Central memory CD4-positive, alpha-beta T cell (primary cell): ENCODE data around the gene SGMS2.
"Not testable (repeated sequence)": the region's sequence is repeated elsewhere in the genome, so short reads cannot be mapped to it uniquely, and the experiment has no call there.

ENCODE experiments used
- DNase-seq: peaks from one replicate; pipeline ENCODE4 v3.0.0; 2022

The SGMS2 gene

DNA sequence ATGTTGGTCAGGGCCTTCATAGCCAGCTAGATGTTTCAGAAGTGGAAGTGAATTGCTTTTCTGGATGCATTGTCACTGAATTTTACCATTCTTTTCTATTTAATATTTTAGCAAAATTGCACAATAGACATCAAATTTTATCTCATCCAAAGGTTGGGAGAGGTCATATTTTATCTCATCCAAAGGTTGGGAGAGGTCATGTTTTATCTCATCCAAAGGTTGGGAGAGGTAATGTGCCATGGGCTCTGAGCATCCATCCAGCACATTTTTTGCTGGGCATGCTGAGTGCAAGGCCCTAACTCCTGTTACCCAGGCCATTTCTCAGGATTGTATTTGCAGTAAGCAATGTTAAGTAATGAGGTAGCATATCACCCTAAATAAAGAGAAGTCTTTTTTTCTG is 91.9 kb downstream of the SGMS2 start:
- DNase-seq, result no peak

- no peak for DNase-seq
These were observed 92.8 kb downstream of the SGMS2 start for GRCh38 chr4:107917500-107917899.

- no peak for DNase-seq
These were observed 98.0 kb downstream of the SGMS2 start for GRCh38 chr4:107922486-107923473.

- DNase-seq, result not testable (repeated sequence)
These were observed 101.0 kb downstream of the SGMS2 start for GRCh38 chr4:107925713-107926112.

DNA sequence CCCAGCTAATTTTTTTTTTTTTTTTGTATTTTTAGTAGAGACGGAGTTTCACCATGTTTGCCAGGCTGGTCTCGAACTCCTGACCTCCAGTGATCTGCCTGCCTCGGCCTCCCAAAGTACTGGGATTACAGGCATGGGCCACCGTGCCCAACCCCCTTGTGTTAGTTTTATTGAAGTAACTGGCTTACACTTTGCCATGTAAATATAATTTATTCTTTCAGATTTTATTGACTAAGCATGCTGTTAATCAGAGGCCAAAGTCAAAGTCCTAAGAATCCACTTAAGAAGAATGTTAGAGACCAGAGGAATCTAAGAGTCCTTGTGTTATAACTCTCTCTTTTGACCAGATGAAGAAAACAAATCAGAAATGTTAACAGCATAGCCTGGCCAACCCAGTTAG is 102.1 kb downstream of the SGMS2 start:
- not testable (repeated sequence) for DNase-seq

DNA sequence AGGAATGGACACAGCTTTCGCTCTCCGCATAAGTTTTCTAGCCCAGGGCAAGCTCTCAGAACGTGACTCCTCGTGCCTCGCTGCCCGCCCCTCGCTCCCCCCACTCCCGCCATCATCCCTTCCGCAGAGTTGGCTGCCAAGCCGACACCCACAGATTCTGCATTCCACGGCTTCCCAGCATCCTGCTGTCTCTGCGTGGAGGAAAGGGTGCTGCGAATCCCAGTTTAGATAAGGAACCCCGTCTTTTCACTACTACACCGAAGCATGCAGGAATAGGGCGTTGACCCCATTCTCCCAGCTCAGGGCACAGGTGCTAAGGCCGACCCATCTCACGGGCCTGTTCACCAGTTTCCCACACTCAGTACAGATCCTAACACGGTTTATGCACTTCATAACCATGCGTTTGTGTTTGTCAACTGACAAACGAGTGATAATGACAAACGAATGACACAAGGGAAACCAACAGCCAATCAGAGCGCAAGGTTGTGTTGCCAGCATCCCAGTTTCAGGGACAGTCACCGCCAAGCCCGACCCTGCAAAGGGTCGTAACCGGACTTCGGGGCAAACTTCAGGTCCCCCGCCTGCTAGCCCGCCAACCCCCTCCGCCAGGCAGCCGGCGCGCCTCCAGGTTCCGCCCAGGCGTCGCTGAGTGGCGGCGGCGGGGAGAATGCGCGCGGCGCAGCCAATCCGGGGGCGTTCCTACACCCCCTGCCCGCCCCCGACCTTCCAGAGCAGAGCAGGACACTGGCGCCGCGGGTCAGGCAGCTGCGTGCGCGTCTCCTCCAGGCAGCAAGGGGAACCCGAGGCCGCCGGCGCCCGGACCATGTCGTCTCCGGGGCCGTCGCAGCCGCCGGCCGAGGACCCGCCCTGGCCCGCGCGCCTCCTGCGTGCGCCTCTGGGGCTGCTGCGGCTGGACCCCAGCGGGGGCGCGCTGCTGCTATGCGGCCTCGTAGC is 106.4 kb downstream of the SGMS2 start, which contains the start of gene CYP2U1:
TSS of gene CYP2U1 (plus strand) at position 729 of the 954 bp plus-strand sequence. CDS start at position 824, 95 bp downstream.
- DNase-seq, result peak; percentile 79

- DNase-seq, result no peak
These were observed 107.1 kb downstream of the SGMS2 start for GRCh38 chr4:107931775-107932321.

DNA sequence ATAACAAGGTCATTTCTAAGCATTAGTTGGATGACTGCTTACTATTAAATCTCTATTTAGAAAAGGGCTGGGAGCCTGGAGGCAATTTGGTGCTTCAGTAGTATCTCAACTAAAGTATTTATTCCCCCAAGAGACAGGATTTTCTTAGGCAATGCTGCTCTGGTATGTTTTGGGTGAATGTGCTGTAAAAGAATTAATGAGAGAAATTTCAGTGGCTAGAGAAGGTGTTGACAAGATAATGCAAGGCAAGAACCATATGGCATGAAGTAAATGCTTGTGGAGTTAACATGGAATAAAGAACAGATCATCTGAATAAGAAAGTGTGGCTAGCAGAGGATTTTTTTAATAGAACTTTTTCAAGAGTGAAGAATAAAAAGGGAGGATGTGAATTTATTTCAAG is 110.5 kb downstream of the SGMS2 start:
- no peak for DNase-seq

- DNase-seq, result no peak
These were observed 112.3 kb downstream of the SGMS2 start for GRCh38 chr4:107937040-107937439.

- DNase-seq, result no peak
These were observed 114.6 kb downstream of the SGMS2 start for GRCh38 chr4:107939307-107939706.

DNA sequence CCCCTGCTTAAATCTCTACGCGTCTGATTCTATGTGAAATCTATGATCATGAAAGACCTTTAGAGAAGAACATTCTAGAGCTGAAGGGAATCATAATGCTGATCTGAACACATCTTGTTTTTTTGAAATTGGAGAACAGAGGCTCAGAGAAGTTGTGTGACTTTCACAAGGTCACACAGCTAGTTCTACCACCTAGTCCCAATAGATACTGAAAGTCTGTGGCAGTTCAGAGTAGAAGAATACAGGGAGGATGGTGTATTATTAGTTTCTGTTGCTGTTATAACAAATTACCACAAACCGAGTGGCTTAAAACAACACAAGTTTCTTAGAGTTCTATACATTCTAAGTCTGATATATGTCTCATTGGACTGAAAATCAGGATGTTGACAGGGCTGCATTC is 121.1 kb downstream of the SGMS2 start:
- no peak for DNase-seq

- DNase-seq, result no peak
These were observed 126.2 kb downstream of the SGMS2 start for GRCh38 chr4:107950746-107951540.

GRCh38 chr4:107951551-107951950 is 126.8 kb downstream of the SGMS2 start:
- DNase-seq, result no peak

GRCh38 chr4:107956011-107956410 is 131.3 kb downstream of the SGMS2 start:
- DNase-seq, result no peak
